ENCODE results near the gene TAF1D. TPM values are rescaled to one million over a fixed set of nuclear protein-coding genes. Genes with fewer than 3 reads are reported as not detected.

TAF1D gene
- total RNA-seq, 1 donor from 2014 or later, result 142 TPM

DNA sequence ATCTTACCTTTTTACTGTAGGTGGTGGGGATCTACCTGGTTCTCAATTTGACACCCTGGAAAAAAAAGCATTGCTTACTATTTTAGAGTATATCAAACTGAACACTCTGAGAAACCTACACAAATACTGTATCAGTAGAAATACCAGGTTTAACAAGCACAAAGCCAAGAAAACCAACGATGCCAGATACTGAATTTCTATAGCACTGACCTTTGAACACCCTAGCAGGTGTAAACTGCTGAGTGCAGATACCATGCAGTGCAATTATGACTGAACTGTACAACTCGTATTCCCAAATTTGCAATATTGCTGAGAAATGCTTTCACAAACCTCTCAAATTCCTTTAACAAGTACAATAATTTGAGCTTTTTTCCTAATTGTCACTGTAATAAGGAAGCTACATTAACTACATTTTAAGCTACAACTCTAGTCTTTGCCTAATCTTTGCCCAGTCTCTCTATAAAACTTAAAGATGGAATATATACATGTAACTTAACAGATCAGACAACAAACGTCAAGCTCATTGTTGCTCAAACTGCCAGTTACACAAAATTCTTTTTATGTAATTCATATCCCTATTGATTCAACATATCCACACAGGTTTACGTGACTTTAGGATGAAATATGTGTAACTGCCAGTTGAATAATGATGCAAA lies 8.9 kb downstream of the TAF1D start:
- peaks cover 1% of the 10 kb centered on the region for H3K36me3 ChIP-seq (ENCODE audit: control insufficient read depth, insufficient read depth, low read length)
- H3K27me3 ChIP-seq (ENCODE audit: control insufficient read depth, insufficient read depth, low read length), result no peaks in the 10 kb centered on the region
- DNase-seq (ENCODE audit: low read depth), result no peak
- no peak overlapping the region for H3K4me3 ChIP-seq (ENCODE audit: low read depth, low read length)
- TF ChIP-seq, protein P1, sequence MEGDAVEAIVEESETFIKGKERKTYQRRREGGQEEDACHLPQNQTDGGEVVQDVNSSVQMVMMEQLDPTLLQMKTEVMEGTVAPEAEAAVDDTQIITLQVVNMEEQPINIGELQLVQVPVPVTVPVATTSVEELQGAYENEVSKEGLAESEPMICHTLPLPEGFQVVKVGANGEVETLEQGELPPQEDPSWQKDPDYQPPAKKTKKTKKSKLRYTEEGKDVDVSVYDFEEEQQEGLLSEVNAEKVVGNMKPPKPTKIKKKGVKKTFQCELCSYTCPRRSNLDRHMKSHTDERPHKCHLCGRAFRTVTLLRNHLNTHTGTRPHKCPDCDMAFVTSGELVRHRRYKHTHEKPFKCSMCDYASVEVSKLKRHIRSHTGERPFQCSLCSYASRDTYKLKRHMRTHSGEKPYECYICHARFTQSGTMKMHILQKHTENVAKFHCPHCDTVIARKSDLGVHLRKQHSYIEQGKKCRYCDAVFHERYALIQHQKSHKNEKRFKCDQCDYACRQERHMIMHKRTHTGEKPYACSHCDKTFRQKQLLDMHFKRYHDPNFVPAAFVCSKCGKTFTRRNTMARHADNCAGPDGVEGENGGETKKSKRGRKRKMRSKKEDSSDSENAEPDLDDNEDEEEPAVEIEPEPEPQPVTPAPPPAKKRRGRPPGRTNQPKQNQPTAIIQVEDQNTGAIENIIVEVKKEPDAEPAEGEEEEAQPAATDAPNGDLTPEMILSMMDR (IDR thresholded peaks at IDR 0.05; ENCODE audit: insufficient read depth, low read length, poor library complexity, severe bottlenecking), result no peak

DNA sequence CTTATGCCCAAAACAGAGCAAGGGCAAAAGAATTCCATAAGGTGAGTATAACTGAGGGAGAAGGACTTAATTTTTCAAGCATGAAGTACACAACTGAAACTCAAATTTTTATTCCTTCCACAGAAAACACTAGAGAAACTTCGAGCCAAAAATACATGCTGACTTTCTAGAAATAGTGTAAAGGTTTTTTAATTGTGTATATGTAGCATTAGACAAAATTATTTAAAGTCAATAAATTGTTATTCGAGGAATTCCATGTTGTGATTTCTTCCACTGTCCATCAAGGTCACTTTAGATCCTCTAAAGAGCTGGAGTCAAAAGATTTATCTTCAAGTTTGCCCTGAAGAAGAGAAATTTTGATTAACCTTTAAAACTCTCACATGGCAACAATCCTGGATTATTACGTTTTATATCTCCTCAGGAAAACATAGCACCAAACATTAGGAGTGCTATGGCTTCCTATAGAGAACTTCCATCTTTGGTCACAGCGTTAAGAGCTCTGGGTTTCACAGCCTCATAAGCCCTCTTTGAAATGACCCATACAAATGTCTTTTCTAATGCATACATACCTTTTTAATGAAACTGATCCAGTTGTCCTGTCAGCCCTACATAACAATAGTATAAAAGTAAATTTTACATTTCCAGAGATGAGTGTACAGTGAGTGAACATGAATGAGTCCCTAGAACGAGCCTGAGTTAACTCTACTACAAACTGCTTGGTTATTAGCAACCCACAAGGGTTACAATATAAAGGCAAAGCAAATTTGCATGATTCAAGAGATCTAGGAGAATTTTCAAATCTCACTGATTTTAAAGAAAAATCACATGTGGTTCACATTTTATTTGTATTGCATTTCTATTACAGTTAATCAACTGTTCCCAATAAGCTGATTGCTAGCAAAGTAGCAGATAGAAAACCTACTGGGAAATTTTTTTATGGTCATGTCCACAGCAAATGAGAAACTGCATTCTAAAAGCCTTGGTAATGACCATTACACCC lies 10.9 kb downstream of the TAF1D start:
- peaks cover 1% of the 10 kb centered on the region for H3K36me3 ChIP-seq (ENCODE audit: control insufficient read depth, insufficient read depth, low read length)
- no peak overlapping the region for H3K4me3 ChIP-seq (ENCODE audit: low read depth, low read length)
- TF ChIP-seq, protein P1 (IDR thresholded peaks at IDR 0.05; ENCODE audit: insufficient read depth, low read length, poor library complexity, severe bottlenecking), result no peak
- no peak for DNase-seq (ENCODE audit: low read depth)
- H3K27me3 ChIP-seq (ENCODE audit: control insufficient read depth, insufficient read depth, low read length), result no peaks in the 10 kb centered on the region

DNA sequence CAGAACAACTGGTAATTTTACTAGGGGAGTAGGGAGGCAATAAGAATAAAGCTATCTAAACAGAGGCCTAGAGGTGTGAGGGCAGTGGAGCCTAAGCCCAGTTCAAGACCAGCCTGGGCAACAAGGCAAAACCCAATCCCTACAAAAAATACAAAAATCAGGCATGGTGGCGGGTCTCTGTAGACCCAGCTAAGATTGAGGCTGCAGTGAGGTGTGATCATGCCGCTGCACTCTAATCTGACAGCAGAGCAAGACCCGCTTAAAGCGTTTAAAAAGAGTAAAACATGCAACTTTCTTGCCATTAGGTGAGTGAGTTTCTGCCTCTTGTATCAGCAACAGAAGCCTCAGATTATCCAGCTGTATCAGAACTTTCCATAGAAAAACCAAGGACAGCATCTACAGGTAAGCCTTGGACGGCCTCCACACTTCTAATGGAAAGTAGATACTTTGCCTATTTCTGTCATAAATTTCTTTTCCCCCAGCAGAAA lies 12.1 kb downstream of the TAF1D start:
- peaks cover 1% of the 10 kb centered on the region for H3K36me3 ChIP-seq (ENCODE audit: control insufficient read depth, insufficient read depth, low read length)
- H3K27me3 ChIP-seq (ENCODE audit: control insufficient read depth, insufficient read depth, low read length), result no peaks in the 10 kb centered on the region
- no peak for DNase-seq (ENCODE audit: low read depth)

DNA sequence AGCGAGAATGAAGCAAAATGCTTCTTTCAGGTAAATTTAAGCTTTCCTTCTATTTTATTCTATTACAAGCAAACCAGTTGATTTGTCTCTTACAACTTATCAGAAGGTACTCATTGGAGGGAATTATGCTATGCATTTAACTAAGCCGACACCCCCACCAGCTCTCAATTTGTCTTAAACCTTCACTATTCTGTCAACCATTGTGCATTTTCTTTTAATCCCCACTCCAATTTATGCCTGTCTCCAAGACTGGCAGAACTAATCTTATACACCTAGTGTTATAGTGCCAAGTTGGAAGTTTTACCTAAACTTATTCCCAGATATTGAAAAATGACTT lies 12.5 kb downstream of the TAF1D start:
- TF ChIP-seq, protein P1 (IDR thresholded peaks at IDR 0.05; ENCODE audit: insufficient read depth, low read length, poor library complexity, severe bottlenecking), result no peak
- no peak for DNase-seq (ENCODE audit: low read depth)
- peaks cover 1% of the 10 kb centered on the region for H3K36me3 ChIP-seq (ENCODE audit: control insufficient read depth, insufficient read depth, low read length)

More for the DNA sequence above, 12.1 kb downstream of the TAF1D start:
- no peak overlapping the region for H3K4me3 ChIP-seq (ENCODE audit: low read depth, low read length)
- TF ChIP-seq, protein P1 (IDR thresholded peaks at IDR 0.05; ENCODE audit: insufficient read depth, low read length, poor library complexity, severe bottlenecking), result no peak

DNA sequence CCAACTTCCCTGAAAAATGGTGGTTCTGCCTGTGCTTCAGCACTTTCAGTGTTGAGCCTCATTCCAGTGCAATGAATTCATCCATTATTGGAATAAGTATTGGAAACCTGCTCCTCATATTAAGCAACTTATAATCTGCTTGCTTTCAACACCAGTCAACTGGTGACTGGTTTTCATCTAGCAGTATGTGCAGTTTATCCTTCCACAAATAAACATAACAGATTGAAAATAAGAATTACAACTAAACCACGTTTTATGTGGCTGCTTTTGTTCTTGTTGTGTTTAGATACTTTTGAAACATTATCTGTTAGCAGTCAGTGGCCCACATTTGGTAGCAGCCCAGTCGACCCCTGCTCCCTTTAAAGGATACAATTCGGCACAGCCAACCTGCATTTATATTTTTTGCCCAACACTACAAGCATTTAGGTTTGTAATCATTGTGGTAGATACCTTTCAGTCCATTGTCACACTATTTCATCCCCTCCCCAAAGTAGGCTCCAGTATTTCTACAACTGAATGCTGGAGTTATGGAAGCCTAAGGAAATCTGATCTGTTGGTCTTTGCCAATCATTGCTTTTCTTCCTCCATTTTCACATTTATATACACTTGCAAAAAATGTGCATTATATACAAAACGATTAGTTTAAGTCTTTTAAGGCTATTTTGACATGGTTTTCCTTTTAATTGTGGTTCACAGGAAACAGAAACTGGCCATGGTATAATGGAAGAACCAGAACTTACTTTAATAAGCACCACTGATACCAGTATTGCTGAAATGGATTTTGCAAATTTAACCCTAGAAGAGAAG lies 13.1 kb downstream of the TAF1D start:
- no peak for DNase-seq (ENCODE audit: low read depth)
- TF ChIP-seq, protein P1 (IDR thresholded peaks at IDR 0.05; ENCODE audit: insufficient read depth, low read length, poor library complexity, severe bottlenecking), result no peak
- H3K27me3 ChIP-seq (ENCODE audit: control insufficient read depth, insufficient read depth, low read length), result no peaks in the 10 kb centered on the region
- H3K4me3 ChIP-seq (ENCODE audit: low read depth, low read length), result no peak overlapping the region
- peaks cover 1% of the 10 kb centered on the region for H3K36me3 ChIP-seq (ENCODE audit: control insufficient read depth, insufficient read depth, low read length)

More for the DNA sequence above, 12.5 kb downstream of the TAF1D start:
- H3K27me3 ChIP-seq (ENCODE audit: control insufficient read depth, insufficient read depth, low read length), result no peaks in the 10 kb centered on the region
- no peak overlapping the region for H3K4me3 ChIP-seq (ENCODE audit: low read depth, low read length)
